ENCODE measurements around the gene TSPAN7.

Gene TSPAN7

GRCh38 chrX:38639730-38640129 lies 78.4 kb downstream of the TSPAN7 start:
- no peak for DNase-seq
- intact Hi-C loops (cut with DNase I) = no loop called here

- no peak for DNase-seq
- intact Hi-C loops (cut with DNase I) = no loop called here
These were observed 79.9 kb downstream of the TSPAN7 start for GRCh38 chrX:38641197-38641596.

- DNase-seq = no peak
- intact Hi-C loops (cut with DNase I) = no loop called here
These were observed 82.6 kb downstream of the TSPAN7 start for GRCh38 chrX:38643903-38644302.

GRCh38 chrX:38646129-38646528 lies 84.8 kb downstream of the TSPAN7 start:
- intact Hi-C loops (cut with DNase I) = no loop called here
- no peak for DNase-seq

- DNase-seq = no peak
- intact Hi-C loops (cut with DNase I) = no loop called here
These were observed 87.9 kb downstream of the TSPAN7 start for GRCh38 chrX:38649221-38649620.

- DNase-seq = no peak
- intact Hi-C loops (cut with DNase I) = no loop called here
These were observed 88.6 kb downstream of the TSPAN7 start for GRCh38 chrX:38649674-38650647.

- intact Hi-C loops (cut with DNase I) = no loop called here
- DNase-seq = no peak
These were observed 90.6 kb downstream of the TSPAN7 start for GRCh38 chrX:38651625-38652601.

GRCh38 chrX:38652934-38653442 lies 91.6 kb downstream of the TSPAN7 start:
- DNase-seq = no peak
- intact Hi-C loops (cut with DNase I) = no loop called here

- intact Hi-C loops (cut with DNase I) = loop anchor here (2.0 kb wide), 1 partner anchor 196 kb away; no protein-coding TSS in a partner anchor
These were observed 93.0 kb downstream of the TSPAN7 start for GRCh38 chrX:38654302-38654701.

GRCh38 chrX:38656350-38656915 lies 95.1 kb downstream of the TSPAN7 start:
- intact Hi-C loops (cut with DNase I) = no loop called here
- no peak for DNase-seq

More at GRCh38 chrX:38654302-38654701, 93.0 kb downstream of the TSPAN7 start:
- no peak for DNase-seq

- intact Hi-C loops (cut with DNase I) = no loop called here
- DNase-seq = no peak
These were observed 96.2 kb downstream of the TSPAN7 start for GRCh38 chrX:38657562-38657961.

- intact Hi-C loops (cut with DNase I) = no loop called here
- no peak for DNase-seq
These were observed 99.2 kb downstream of the TSPAN7 start for GRCh38 chrX:38660395-38661102.

- DNase-seq = no peak
- intact Hi-C loops (cut with DNase I) = no loop called here
These were observed 99.7 kb downstream of the TSPAN7 start for GRCh38 chrX:38661103-38661441.

GRCh38 chrX:38661561-38661960 lies 100.2 kb downstream of the TSPAN7 start:
- intact Hi-C loops (cut with DNase I) = no loop called here

GRCh38 chrX:38662640-38663039 lies 101.3 kb downstream of the TSPAN7 start:
- no peak for DNase-seq
- intact Hi-C loops (cut with DNase I) = no loop called here

More at GRCh38 chrX:38661561-38661960, 100.2 kb downstream of the TSPAN7 start:
- DNase-seq = no peak

- DNase-seq = peak in 1 of 10 donors; percentile 10
- intact Hi-C loops (cut with DNase I) = no loop called here
These were observed 102.9 kb downstream of the TSPAN7 start for GRCh38 chrX:38664285-38664684.

- intact Hi-C loops (cut with DNase I) = no loop called here
- DNase-seq = no peak
These were observed 105.6 kb downstream of the TSPAN7 start for GRCh38 chrX:38666909-38667308.

GRCh38 chrX:38668771-38669170 lies 107.4 kb downstream of the TSPAN7 start:
- DNase-seq = no peak
- intact Hi-C loops (cut with DNase I) = no loop called here

- intact Hi-C loops (cut with DNase I) = no loop called here
- DNase-seq = no peak
These were observed 108.1 kb downstream of the TSPAN7 start for GRCh38 chrX:38669428-38669827.

- no peak for DNase-seq
- intact Hi-C loops (cut with DNase I) = no loop called here
These were observed 111.3 kb downstream of the TSPAN7 start for GRCh38 chrX:38672646-38673045.
